ENCODE results near the gene LRRC61.
"Not testable (repeated sequence)": the region's sequence is repeated elsewhere in the genome, so short reads cannot be mapped to it uniquely, and the experiment has no call there.

The LRRC61 gene

DNA sequence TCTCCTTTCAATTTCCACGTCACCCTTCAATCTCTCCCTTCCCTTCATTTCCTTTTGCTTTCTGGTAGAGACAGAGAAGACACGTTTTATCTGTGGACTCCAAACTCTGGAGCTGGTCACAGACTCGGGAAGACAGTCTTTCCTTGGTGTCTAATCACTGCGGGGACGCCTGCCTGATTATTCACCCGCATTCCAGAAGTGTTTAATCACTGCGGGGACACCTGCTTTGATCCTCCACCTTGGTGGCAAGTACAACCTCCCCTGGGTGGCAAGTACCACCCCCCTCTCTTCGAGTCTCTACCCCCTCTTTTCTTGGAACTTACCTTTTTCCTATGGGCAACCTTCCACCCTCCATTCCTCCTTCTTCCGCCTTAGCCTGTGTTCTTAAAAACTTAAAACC lies 15.3 kb upstream of the LRRC61 start:
- no peak for FAIRE-seq

DNA sequence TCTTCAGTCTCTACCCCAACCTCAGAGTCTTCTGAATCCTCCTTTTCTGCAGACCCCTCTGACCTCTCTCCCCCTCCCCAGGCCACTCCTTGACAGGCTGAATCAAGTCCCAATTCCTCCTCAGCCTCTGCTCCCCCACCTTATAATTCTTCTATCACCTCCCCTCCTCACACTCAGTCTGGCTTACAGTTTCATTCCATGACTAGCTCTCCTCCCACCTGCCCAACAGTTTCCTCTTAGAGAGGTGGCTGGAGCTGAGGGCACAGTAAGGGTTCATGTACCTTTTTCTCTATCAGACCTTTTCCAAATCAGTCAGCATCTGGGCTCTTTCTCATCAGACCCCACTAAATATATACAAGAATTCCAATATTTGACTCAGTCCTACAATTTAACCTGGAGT lies 14.6 kb upstream of the LRRC61 start:
- no peak for FAIRE-seq

DNA sequence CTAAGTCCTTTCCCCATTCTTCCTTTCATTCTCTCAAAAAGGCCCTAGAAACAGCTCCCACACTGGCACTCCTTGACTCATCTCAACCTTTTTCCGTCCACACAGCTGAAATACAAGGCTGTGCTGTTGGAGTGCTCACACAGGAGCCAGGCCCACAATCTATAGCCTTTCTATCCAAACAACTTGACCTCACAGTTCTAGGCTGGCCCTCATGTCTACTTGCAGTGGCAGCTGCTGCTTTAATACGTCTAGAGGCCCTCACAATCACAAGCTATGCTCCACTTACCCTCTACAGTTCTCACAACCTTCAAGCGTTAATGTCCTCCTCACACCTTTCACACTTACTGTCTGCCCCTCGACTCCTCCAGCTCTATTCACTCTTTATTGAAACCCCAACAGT lies 12.0 kb upstream of the LRRC61 start:
- FAIRE-seq = no peak

DNA sequence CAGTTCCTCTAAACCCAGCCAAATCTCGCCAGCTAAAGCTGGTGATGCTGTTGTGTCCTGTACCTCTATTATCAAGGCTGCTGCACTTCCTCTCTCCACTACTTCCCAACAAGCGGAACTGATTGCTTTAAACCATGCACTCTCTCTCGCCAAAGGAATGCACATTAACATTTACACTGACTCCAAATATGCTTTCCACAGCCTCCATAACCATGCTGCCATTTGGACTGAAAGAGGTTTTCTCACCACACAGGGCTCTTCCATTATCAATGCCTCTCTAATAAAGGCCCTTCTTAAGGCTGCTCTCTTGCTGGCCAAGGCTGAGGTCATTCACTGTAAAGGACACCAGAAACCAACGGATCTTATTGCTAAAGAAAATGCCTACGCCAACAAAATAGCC lies 11.4 kb upstream of the LRRC61 start:
- FAIRE-seq = no peak

DNA sequence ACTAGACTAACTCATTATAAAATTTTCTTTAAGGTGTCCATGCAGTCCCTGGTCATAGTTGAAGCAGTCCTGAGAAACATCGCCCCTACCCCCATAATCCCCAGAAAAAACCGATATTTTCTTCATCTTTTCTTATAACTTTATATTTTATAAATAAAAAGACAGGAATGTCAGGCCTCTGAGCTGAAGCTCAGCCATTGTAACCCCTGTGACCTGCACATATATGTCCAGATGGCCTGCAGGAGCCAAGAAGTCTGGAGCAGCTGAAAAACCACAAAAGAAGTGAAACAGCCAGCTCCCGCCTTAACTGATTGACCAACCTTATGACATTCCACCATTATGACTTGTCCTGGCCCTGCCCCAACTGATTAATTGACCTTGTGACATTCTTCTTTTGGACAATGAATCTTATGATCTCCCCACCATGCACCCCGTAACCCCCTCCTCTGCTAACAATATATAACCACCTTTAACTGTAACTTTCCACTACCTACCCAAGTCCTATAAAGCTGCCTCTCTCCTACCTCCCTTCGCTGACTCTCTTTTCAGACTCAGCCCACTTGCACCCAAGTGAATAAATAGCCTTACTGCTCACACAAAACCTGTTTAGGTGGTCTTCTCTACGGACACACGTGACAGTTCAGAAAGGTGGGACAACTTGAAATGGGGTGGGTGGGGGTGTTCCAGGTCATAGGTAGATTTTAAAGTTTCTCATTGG lies 10.3 kb upstream of the LRRC61 start:
- FAIRE-seq = not testable (repeated sequence)

DNA sequence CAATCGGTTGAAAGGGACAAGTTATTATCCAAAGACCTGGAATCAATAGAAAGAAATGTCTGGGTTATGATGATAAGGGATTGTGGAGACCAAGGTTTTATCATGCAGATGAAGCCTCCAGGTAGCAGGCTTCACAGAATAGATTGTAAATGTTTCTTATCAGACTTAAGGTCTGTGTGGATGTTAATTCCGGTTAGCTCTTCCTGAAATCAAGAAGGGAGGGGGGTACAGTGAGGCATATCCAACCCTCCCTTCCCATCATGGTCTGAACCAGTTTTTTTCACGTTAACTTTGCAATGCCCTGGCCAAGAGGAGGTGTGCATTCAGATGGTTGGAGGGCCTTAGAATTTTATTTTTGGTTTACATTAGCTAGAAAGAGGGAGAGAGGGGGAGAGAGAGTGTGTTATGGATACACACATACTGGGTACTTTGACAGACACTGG lies 9.8 kb upstream of the LRRC61 start:
- FAIRE-seq = no peak

DNA sequence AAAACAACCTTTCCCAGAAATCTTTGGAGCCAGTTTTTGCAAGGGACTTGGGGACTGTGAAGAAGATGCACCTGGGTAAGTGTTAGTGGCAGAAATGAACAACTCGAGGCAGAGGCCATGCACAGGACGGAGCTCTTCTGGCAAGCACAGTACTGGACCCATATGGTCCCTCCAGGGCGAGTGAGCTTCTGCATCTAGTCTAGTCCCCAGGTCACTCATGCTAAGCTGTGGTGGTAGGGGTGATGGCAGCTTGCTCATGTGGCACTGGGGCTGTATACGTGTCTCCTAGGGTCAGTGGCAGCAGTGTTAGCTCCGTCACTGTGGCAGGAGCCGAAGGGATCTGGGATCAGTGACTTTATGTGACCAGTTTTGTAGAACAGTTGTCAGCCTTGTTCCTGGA lies 9.3 kb upstream of the LRRC61 start:
- no peak for FAIRE-seq

DNA sequence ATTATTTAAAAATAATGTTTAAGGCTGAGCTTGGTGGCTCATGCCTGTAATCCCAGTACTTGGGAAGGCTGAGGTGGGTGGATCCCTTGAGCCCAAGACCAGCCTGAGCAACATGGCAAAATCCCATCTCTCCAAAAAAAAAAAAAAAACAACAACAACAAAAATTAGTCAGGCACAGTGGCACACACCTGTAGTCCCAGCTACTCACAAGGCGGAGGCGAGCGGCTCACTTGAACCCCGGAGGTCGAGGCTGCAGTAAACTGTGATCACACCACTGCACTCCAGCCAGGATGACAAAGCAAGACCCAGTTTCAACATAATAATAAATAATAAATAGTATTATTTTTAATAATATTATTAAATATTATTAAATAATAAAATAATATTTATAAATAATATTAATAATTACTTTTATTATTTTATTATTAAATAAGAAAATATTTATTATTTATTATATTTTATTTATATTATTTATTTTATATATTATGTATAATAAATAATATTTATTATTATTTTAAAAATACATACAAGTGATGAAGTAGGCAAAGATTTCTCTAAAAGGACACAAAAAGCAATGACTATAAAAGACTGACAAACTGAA lies 8.4 kb upstream of the LRRC61 start:
- peak; percentile 98 for FAIRE-seq

DNA sequence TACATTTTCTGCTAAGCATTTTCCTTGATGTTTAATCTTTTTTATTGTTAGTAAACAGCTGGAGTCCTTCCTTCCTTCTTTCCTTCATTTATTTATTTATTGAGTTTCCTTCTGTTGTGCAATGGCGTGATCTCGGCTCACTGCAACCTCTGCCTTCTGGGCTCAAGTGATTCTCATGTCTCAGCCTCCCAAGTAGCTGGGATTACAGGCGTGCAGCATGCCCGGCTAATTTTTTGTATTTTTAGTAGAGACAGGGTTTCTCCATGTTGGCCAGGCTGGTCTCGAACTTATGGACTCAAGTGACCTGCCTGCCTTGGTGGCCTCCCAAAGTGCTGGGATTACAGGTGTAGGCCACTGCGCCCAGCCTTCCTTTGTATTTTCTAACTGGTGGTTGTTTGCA lies 6.2 kb upstream of the LRRC61 start:
- FAIRE-seq = not testable (repeated sequence)

DNA sequence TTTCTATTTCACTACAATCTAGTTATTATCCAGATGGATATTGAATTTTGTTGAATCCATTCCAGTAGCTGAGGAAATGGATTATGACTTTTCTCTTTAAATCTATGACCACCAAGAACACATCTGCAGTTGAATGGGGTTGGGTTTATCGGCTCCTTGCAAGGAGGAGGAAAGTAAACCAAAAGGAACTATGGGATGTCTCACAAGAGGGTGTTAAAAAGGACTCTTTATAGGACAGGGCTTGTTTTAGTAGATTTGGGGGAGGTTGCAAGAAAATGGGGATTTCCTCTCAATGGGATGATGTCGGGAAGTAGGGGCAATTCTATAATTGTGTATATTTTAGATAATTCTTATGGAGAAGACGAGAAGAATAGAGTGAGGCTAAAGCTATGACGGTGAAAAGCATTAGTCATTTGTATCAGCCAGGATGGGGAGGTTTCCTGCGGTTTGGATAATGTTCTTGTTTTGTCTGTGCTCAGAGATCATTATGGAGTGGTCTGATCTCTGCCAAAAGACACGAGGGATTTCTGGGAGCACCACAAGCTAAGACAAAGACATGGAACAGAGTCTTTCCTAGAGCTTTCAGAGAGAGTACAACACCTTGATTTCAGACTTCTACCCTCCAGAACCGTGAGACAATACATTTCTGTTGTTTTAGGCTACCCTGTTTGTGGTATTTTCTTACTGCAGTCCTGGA lies 5.3 kb upstream of the LRRC61 start:
- no peak for FAIRE-seq

DNA sequence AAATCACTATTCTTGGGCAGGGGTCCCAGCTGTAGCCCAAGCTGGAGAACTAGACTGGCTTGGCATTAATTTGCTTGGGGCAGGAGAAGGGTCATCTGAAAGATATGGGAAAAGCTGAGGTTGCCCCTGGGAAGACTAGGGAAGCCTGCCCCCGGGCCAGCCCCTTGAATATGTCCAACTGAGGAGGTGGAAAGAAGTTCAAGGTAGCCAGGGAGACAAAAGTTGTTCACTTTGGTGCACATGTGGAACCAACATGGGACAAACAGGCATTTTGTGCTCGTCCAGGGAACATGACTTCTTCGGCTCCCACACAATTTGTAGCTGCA lies 1.4 kb upstream of the LRRC61 start:
- no peak for FAIRE-seq

DNA sequence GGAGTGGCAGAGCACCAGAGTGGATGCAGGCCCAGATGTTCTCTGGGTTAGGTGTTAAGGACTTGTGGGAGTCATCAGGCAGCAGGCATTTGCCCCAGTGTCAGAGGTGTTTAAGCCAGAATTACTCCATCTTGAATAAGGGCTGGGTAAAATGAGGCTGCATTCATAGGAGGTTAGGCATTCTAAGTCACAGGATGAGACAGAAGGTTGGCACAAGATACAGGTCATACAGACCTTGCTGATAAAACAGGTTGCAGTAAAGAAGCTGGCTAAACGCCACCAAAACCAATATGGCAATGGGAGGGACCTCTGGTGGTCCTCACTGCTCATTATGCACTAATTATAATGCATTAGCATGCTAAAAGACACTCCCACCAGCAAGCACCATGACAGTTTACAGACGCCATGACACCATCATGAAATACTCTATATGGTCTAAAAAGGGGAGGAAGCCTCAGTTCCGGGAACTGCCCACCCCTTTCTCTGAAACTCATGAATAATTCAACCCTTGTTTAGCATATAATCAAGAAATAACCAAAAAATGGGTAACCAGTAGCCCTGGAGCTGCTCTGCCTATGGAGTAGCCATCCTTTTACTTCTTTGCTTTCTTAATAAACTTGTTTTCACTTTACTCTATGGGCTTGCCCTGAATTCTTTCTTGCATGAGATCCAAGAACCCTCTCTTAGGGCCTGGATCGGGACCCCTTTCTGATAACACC lies 882 bp upstream of the LRRC61 start:
- FAIRE-seq = no peak

DNA sequence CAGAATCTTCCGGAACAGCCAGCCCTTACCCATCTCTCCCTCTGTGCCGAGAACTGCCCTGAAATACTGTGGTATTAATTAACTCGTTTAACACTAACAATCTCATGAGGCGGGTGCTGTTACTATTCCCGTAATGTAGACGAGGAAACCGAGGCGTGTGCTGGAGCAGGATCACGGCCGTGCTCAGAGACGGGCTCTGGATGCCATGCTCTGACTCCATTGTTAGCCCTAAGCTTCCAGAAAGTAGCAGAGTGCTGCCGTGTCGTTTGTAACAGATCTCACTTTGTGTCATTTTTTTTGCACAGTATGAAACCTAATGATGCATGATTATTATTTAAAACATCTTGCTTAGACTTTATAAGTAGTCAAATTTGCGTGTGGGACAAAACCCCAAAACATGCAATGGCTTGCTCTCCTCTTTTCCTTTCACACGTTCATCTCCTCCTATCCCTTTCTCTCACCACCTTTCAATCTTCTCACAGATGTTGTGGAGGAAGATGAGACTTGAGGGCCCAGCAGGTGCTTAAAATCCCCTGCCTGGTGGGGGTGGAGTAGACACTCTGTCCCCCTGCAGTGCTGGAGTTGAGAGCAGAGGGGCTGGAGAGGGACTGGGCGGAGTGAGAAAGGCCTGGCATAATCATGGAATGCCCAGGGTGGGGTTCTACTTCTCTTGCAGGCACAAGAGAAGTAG lies 672 bp downstream of the LRRC61 start:
- FAIRE-seq = no peak

DNA sequence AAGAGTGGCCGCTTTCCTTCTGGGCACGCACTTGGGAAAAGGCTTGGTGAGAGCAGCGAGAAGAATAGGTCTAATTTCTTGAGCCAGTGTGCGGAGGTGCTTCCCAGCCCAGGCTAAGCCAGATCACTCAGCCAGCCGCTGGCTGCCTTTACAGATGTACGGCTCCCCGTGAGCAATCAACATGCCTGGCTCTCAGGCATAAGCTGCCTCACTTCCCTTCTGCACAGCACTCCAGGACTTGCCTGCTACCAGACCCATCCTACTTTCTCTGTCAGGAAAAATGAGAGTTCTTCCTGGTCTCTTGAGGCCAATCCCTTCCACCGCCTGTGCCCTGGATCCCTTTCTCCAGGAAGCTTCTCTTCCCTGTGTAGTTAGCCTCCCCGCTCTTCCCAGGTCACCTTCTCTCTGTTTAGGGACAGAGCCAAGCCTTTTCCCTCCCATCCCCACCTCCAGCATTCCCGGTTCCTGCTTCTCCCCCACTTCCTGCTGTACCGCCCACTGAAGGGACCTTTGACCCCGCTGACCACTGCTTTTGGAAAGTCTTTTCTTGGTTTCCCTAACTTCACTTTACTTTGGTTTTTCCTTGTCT lies 1.3 kb downstream of the LRRC61 start:
- no peak for FAIRE-seq

DNA sequence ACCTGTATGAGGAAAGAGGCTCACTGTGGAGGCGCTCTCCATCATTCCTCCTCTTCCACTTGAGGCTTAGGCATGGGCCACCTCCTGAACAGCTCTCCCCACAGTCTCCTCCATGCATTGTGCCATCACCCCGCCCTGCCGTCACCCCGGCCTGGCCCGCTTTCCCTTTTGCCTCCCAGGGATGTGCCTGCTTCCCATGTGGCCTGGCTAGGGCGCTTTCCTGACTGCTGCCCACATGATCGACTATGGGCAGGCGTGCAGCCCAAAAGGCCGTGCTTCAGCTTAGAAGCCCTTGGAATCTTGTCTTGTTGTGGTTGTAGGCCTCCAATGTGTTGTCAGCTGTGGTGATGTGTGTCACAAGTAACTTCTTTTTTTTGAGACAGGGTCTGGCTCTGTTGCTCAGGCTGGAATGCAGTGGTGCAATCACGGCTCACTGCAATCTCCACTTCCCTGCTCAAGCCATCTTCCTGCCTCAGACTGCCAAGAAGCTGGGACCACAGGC lies 2.0 kb downstream of the LRRC61 start:
- no peak for FAIRE-seq

DNA sequence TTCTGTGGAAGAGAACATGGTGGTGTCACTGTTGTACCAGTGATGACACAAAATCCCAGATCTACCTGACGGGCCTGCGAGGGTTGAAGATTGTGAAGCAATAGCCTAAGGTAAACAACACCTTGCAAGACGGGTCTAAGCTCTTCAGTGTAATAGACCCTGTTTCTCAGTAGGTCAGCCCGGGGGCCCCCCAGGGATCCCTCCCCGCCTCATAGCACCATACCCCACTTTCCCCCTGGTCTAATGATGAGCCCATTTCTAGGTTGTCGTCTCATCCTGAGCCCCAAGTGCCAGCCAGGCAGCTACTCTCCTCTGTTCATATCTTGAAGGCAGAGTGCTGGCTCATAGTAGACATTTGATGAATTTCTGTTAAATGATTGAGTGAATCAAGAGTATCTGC lies 2.7 kb downstream of the LRRC61 start:
- no peak for FAIRE-seq

DNA sequence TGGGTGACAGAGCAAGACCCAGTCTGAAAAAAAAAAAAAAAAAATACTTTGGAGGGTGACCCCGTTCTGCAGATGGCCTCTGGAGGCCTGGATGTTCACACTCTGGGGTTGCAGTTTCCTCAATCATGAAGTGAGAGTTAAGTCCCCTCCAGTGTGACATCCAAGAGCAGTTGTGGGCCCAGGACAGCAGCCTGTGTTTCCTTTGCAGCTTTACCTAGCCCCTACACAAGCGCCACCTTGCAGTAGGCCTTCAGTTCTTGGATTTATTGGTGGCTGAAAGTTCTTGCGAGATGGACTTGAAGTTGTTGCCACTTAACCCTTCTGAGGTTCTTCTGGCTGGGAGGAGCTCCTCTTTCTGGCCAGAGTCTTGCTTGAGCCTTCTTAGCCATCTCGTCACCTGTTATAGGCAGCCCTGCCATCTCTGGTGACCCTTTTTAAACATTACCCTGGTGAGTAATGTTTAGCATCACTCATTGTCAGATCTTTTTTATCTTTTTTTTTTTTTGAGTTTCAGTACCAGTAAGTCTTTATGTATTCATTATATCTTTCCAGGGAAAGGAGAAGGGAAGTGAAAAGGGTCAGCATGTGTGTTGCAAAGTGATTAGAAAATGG lies 3.6 kb downstream of the LRRC61 start:
- no peak for FAIRE-seq

DNA sequence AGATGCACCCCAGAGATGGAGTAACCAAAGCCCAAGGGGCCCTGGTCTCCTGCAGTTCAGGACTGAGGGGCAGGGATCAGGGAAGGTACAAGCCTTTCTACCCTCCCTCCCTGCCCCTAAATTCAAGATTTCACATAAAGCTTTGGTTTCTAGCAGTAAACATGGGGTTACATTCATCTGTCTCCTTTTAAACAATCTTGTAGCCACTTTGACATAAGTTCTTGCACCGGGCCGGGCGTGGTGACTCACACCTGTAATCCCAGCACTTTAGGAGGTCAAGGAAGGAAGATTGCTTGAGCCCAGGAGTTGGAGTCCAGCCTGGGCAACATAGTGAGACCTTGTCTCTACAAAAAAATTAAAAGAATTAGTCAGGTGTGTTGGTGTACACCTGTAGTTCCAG lies 4.2 kb downstream of the LRRC61 start:
- FAIRE-seq = no peak

DNA sequence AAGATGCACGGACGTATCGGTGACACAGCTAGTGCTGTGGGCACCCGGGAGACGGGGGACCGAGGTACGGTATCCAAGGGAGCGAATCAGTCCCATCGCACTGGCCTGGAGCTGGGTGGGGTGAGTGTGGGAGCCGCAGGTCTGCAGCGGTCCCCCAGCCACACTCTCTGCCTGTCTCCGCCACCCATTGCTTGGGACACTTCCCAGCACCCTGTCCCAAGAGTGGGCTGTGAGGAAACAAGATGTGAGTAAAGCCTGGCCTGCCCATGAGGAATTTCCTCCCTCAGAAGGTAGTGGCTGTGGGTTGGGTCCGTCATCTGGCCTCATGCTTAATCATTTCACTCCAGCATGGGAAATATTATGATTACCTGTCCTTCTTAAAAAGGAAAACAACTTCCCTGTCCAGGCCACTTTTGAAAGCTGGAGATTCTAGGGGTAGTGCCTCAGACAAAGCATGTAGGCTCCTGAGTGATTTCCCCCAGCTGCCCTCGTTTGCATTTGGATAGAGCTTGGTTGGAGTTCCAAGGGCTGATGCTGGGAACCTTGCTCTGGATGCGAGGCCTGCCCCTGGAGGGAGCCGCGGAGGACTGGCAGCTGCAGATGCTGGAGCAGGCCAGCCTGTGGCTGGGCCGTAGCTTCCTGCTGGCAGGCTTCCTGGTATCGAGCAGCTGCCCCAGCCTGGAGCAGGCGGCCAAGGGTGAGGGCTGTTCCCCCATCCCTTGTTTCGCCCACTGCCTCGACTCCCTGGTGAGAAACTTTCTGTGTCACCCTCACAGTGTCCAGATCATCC lies 6.4 kb downstream of the LRRC61 start:
- FAIRE-seq = no peak

DNA sequence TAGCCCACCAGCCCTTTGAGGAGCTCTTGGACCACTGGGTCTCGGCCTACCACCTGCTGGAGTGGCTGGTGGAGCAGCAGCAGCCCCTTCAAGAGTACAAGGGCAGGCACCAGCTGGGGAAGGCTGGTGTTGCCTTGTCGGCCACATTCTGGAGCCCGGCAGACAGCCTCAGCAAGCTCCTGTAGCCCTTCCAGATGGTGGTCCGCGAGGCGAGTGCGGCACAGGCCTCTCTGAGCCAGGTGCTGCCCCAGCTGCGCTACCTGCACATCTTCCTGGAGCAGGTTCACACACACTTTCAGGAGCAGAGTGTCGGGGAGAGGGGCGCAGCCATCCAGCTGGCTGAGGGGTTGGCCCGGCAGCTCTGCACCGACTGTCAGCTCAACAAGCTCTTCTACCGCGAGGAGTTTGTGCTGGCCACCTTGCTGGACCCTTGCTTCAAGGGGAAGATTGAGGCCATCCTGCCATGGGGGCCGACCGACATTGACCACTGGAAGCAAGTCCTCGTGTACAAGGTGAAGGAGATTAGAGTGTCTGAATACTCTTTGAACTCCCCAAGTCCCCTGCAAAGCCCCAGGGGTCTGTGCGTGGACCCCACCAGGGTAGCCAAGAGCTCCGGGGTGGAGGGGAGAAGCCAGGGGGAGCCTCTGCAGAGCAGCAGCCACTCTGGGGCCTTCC lies 7.2 kb downstream of the LRRC61 start:
- no peak for FAIRE-seq
